ENCODE data around the gene TMEM256.
A peak's percentile ranks its signal among the peaks of the same experiment; 100 is the strongest.

TMEM256 gene

GRCh38 chr17:7428557-7428956 lies 24.7 kb upstream of the TMEM256 start, which contains the start of gene SPEM3:
Gene SPEM3, plus strand, starts transcription at chr17:7428857. Its CDS starts 46 bp downstream, at chr17:7428903.
- DNase-seq: no peak

GRCh38 chr17:7427549-7427948 lies 23.7 kb upstream of the TMEM256 start:
- no peak for DNase-seq

GRCh38 chr17:7426896-7427489 lies 23.1 kb upstream of the TMEM256 start:
- no peak for DNase-seq

- no peak for DNase-seq
These were observed 22.4 kb upstream of the TMEM256 start for GRCh38 chr17:7426203-7426863.

GRCh38 chr17:7425756-7426155 lies 21.9 kb upstream of the TMEM256 start:
- DNase-seq: no peak

- DNase-seq: no peak
These were observed 21.4 kb upstream of the TMEM256 start, which contains the start of gene SPEM2 for GRCh38 chr17:7425316-7425715. Gene SPEM2, plus strand, starts transcription at chr17:7425616. Its CDS starts 73 bp downstream, at chr17:7425689.

- DNase-seq: no peak
These were observed 19.8 kb upstream of the TMEM256 start for GRCh38 chr17:7423679-7424078.

- no peak for DNase-seq
These were observed 17.3 kb upstream of the TMEM256 start for GRCh38 chr17:7421186-7421585.

- DNase-seq: no peak
These were observed 16.1 kb upstream of the TMEM256 start, which contains the start of gene SPEM1 for GRCh38 chr17:7419819-7420610. Gene SPEM1, plus strand, starts transcription at chr17:7420324. Its CDS starts 61 bp downstream, at chr17:7420385.

- DNase-seq: no peak
These were observed 14.7 kb upstream of the TMEM256 start for GRCh38 chr17:7418472-7419152.

- no peak for DNase-seq
These were observed 13.3 kb upstream of the TMEM256 start for GRCh38 chr17:7417056-7417655.

- DNase-seq: no peak
These were observed 12.4 kb upstream of the TMEM256 start for GRCh38 chr17:7416323-7416722.

- DNase-seq: no peak
These were observed 11.9 kb upstream of the TMEM256 start for GRCh38 chr17:7415784-7416183.

GRCh38 chr17:7414837-7415236 lies 10.9 kb upstream of the TMEM256 start:
- no peak for DNase-seq

GRCh38 chr17:7413346-7413985 lies 9.6 kb upstream of the TMEM256 start:
- no peak for DNase-seq

- no peak for DNase-seq
These were observed 7.5 kb upstream of the TMEM256 start for GRCh38 chr17:7411427-7411750.

- no peak for DNase-seq
These were observed 6.9 kb upstream of the TMEM256 start for GRCh38 chr17:7410634-7411426.

- DNase-seq: no peak
These were observed 5.8 kb upstream of the TMEM256 start for GRCh38 chr17:7409716-7410115.

- DNase-seq: no peak
These were observed 5.0 kb upstream of the TMEM256 start for GRCh38 chr17:7408863-7409262.

GRCh38 chr17:7408252-7408727 lies 4.4 kb upstream of the TMEM256 start:
- DNase-seq: peak; percentile 21

Measured in stimulated activated CD4-positive, alpha-beta T cell treated with anti-CD3 and anti-CD28 coated beads, Interleukin-1b, Interleukin-23, amount 100 ng/mL, for 48 hours (primary cell).